ENCODE measurements around the gene XG.
"Not testable (repeated sequence)": the region's sequence is repeated elsewhere in the genome, so short reads cannot be mapped to it uniquely, and the experiment has no call there.

The XG gene

GRCh38 chrX:2751874-2752300 is at the start of gene XG:
TSS of gene XG (plus strand) at chrX:2752040. CDS start at chrX:2752275, 235 bp downstream.
- peak; percentile 61 for DNase-seq (ENCODE audit: low spot score)

- peak; percentile 75 for DNase-seq (ENCODE audit: low spot score)
Measured at GRCh38 chrX:2703991-2704369, 47.9 kb upstream of the XG start.

- DNase-seq (ENCODE audit: low spot score): no peak
Measured at GRCh38 chrX:2705046-2705832, 46.6 kb upstream of the XG start.

DNA sequence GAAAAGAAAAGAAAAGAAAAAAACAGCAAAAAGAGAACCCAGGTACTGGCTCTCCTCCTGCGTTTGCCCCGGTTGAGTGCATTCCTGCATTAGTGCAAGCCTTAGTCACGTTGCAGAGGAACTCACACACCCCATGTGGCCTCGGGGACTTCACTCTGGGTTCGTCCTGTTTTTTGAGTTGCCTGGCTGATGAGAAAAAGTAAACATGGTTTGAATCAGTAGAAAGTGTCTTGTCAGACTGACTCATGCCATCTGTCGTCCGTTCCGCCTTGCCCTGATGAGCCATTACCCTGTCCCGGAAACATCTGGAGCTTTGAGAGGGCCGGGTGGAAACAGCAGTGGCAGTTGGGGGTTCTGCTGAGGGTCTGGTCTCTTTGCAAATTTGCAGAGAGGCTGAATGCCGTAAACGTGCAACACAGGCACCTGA is 44.5 kb upstream of the XG start:
- DNase-seq (ENCODE audit: low spot score): peak; percentile 82

- DNase-seq (ENCODE audit: low spot score): no peak
Measured at GRCh38 chrX:2708021-2708420, 43.8 kb upstream of the XG start.

DNA sequence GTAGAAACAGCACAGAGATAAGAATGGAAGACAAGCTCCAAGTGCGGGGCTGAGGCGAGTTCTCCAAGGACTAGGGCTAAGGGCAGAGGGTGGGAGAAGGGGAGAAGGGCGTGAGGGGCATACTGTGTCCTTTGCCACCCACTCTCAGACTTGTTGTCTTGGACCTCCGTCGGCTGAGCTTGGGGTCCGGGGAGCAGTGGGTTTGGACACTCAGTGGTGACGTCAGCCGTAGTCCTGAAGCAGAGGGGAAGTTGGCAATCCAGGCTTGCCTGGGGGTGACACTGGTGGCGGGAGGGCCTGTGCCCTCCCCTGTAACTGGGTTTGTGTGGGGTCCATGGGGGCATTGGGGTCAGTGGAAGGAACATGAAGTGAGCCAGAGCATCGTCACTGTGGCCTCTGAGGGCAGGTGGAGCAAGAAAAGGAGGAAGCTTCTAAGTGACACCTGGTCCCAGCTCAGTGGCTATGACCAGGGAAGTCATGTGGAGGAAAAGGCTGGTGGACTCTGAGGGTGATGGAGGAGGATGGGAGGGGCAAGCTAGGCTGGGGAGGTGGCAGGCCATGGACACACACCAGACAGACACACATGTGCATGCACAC is 43.1 kb upstream of the XG start:
- DNase-seq (ENCODE audit: low spot score): no peak

DNA sequence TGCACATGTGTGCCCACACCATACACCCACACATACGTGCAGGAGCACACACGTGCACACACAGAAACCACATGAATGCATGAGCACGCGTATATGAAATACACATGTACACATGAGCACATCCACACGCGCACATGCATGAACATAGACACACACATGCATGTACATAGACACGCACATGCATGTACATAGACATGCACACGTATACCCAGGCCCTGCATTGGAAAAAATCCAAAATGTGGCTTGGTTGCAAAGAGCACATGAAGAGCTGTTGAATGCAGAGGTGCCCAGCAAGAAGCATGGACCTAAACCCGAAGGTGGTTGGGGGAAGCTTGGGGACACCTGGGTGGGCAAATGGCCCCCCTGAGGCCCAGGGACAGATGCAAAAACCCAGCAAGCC is 42.3 kb upstream of the XG start:
- DNase-seq (ENCODE audit: low spot score): no peak

GRCh38 chrX:2710041-2710840 is 41.6 kb upstream of the XG start:
- peak; percentile 63 for DNase-seq (ENCODE audit: low spot score)

DNA sequence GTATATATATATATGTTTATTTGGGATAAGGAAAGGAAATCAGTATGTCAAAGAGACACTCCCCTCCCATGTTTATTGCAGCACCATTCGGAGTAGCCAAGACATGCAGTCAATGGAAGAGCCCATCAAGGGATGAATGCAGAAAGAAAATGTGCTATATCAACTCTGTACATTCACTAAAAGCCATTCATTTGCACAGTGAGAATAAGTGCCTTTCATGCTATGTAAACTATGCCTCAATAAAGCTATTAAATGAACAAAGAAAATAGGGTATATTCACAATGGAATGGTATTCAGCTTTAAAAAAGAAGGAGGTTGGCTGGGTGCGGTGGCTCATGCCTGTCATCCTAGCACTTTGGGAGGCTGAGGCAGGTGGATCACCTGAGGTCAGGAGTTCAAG is 40.4 kb upstream of the XG start:
- DNase-seq (ENCODE audit: low spot score): no peak

DNA sequence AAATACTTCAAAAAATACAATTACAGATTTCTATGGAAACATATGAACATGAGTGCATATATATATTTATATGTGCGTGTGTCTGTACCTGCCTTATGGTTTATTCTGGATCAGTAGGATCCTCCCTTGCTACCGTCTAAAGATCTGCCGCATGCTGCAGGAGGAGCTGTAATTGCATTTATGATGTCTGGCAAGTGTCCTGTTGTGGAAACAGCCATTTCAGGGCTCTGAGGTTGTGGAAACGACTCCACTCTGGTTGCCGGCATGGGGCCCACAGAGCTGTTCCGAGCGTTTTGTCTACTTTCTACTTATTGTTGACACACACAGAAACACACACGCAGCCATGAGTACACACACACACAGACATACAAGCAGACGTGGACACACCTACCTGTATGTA is 39.4 kb upstream of the XG start:
- no peak for DNase-seq (ENCODE audit: low spot score)

DNA sequence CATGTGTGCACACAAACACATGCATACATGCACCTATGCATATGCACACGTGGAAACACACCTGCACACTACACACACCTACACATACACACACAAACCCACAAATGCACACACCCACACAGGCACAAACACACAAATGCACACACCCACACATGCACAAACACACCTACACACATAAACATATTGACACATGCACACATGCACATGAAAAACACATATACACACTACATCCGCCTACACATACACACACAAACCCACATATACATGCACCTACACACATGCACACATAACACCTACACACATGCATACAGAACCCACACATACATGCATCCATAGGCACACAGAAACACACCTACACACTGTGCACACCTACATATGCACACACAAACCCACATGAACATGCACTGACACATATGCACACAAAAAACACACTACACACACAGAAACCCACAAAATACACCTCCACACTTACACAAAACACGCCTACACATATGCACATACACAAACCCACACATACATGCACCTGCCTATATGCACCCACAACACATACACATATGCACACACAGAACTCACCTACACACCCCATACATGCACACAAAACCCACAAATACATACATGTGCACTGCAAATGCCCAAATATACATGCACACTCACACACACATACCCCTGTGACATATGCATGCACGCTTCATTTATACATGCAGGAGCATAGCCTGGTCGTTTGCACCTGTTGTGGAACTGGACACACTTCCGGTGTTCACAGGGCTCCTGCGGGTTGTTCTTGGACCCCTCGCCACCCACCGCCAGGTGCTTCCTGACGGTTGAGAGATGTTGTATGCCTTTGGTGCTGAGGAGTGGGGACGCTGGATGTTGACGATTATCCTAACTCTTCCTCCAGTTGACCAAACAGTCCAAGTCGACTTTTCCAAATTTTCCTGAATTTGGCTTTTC is 38.7 kb upstream of the XG start:
- no peak for DNase-seq (ENCODE audit: low spot score)

- no peak for DNase-seq (ENCODE audit: low spot score)
Measured at GRCh38 chrX:2714551-2714950, 37.3 kb upstream of the XG start.

GRCh38 chrX:2715066-2715600 is 36.7 kb upstream of the XG start:
- DNase-seq (ENCODE audit: low spot score): no peak

- DNase-seq (ENCODE audit: low spot score): no peak
Measured at GRCh38 chrX:2717312-2717711, 34.5 kb upstream of the XG start.

GRCh38 chrX:2718821-2719220 is 33.0 kb upstream of the XG start:
- DNase-seq (ENCODE audit: low spot score): no peak

DNA sequence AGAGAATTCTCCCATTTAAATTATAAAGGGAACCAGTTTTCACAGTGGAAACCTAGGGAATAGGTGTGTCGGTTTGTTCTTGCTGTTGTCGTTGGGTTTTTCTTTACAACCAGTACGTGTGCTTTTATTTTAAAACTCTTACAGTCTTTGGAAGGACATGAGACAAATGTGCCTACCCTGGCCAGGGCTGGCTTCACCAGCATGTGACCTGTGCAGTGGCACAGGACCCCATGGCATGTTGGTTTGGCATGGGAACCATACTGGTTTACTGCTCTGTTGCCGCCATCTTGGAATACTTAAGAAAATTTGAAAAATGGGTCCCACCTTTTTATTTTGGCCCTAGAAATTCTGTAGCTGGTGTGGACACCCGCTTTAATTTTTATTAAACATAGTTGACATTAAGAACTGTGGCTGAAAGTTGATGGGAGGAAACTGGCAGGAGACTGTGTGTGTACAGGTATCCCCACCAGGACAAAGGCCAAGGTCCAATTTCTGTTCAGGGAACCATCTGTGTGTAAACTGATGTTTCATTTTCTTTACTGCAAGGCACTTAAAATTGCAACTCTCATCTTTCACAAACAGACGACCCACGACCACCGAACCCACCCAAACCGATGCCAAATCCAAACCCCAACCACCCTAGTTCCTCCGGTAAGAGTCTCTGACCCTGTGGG is 31.9 kb upstream of the XG start:
- no peak for DNase-seq (ENCODE audit: low spot score)

DNA sequence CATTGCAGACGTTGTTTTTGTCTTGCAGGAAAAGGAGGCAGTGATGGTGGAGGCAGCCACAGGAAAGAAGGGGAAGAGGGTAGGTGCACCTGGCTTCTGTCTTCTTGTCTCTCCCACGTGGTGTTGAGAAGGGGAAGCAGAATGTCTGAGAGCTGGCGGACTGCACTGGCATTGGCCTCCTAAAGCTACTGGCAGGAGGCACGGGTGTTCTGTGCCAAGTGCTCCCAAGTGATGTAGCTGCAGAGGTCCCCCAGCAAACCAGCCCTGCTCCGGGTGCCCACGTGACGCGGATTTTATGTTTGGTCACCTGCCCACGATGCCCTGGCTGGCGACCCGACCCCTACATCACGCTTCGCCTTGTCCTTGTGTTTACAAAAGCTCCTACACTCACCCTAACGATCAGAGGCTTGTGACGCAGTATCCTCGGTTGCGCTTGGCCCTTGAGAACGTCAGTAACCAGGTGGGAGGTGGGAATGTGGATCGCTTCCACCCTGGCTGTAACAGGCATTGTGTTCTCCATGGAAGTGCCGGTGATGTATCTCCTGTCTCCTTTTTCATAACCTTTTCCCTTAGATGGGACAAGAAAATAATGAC is 28.5 kb upstream of the XG start:
- no peak for DNase-seq (ENCODE audit: low spot score)

DNA sequence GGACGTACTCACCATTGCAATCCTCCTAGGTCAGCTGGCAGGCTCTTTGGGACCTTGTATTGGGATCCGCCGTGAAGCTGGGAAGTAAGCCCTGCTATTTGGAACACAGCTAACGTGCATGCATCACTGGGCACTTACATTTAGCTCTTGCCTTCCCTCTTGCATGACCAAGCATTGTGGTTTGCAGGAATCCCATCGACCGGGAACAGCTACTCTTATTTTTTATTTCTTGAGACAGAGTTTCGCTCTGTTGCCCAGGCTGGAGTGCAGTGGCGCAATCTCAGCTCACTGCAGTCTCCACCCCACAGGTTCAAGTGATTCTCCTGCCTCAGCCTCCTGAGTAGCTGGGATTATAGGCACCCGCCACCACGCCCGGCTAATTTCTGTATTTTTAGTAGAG is 24.6 kb upstream of the XG start:
- not testable (repeated sequence) for DNase-seq (ENCODE audit: low spot score)

GRCh38 chrX:2732076-2732475 is 19.8 kb upstream of the XG start:
- no peak for DNase-seq (ENCODE audit: low spot score)

DNA sequence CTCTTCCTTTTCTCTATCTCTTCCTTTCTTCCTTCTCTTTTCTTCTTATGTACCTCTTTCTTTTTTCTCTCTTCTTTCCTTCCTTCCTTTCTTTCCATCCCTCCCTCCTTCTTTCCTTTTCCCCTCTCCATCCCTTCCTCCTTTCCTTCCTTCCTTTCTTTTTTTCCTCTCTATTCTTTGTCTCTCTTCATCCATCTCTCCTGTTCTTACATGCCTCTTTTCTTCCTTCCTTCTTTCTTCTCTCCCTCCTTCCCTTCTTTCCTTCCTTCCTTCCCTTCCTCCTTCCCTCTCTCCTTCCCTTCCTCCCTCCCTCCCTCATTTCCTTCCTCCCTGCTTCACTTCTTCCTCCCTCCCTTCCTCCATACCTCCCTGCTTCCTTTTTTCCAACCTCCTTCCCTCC is 19.2 kb upstream of the XG start:
- DNase-seq (ENCODE audit: low spot score): no peak

DNA sequence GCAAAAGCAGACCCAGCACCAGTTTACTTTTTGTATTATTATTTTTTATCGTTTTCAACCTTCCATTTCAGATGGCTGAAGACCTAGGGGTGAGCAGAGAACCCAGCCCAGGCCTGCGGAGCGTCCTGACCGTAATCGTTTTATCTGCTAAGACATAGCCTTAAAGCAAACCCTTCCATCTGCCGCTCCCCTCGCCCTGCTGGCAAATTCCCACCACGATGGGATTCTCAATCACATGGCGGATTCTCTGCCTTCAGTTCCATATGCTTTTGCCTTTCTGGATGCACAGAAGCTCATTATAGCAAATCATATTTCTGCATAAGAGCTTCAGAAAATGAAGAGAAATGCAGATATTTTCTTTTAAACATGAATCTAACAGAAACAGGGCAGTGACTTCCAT is 18.6 kb upstream of the XG start:
- DNase-seq (ENCODE audit: low spot score): no peak

Data from AG20443 (cell line).